ENCODE results near the gene ZNF765. TPM values are rescaled to one million over a fixed set of nuclear protein-coding genes. Genes with fewer than 3 reads are reported as not detected.
A peak's percentile ranks its signal among the peaks of the same experiment; 100 is the strongest.
"Not testable (repeated sequence)": the region's sequence is repeated elsewhere in the genome, so short reads cannot be mapped to it uniquely, and the experiment has no call there.

The ZNF765 gene
- total RNA-seq, 1 donor from 2014 or later, result 3.4 TPM

- DNase-seq (peak; percentile 97), ATAC-seq (ENCODE audit: poor library complexity) (peak; percentile 100)
- intact Hi-C loops (cut with DNase I), result no loop called here
Measured at GRCh38 chr19:53467485-53468262, 72.7 kb downstream of the ZNF765 start, which contains the start of gene ZNF813. ZNF813 (plus strand) TSS chr19:53467733; CDS start chr19:53483823, 16,090 bp downstream.

- intact Hi-C loops (cut with DNase I); ATAC-seq (ENCODE audit: poor library complexity); DNase-seq: not testable (repeated sequence)
Measured at GRCh38 chr19:53468628-53469027, 73.7 kb downstream of the ZNF765 start.

DNA sequence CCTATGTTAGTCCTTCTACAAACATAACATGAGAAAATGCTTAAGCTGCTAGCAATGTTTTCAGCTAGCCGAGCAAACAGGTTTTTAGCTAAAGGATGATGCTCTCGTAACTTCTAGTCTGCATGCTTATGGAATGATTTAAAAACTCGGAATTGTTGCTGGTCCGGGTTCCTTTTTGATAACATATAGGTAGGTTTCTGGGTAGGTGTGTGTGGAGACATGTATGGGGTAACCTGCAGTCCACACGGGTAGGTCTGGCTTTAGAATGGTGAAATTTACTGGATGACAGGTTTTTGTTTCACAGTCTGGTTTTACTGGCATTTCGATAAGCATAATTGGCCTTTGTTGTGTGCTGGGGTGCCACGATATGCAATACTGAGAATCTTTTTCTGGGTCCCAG is 77.0 kb downstream of the ZNF765 start:
- DNase-seq (no peak), ATAC-seq (ENCODE audit: poor library complexity) (no peak)
- intact Hi-C loops (cut with DNase I), result no loop called here

- intact Hi-C loops (cut with DNase I); DNase-seq; ATAC-seq (ENCODE audit: poor library complexity): not testable (repeated sequence)
Measured at GRCh38 chr19:53474832-53475231, 79.9 kb downstream of the ZNF765 start.

DNA sequence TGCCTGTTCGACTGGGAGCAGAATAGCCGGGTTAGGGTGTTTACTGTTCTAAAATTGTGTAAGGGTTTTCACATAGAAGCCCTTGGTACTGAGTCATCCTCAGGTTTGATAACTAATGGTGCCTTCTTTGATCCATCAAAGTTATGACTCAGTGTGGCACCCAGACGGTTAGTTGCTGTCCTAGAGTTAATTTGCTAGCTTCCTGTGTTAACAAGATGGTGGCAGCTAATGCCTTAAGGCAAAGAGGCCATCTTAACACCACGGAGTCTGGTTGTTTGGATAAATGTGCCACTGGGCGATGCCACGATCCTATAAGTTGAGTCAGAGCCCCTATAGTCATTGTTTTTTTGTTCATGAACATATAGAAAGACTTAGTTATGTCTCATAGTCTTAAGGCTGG is 80.5 kb downstream of the ZNF765 start:
- DNase-seq; ATAC-seq (ENCODE audit: poor library complexity); intact Hi-C loops (cut with DNase I): not testable (repeated sequence)

Other genes starting within 250 kb of the ZNF765 start
- 5.8 TPM for gene ZNF347, start 236.1 kb upstream of the ZNF765 start, total RNA-seq
- gene ZNF665, start 201.8 kb upstream of the ZNF765 start, total RNA-seq, result 1.3 TPM
- 21.1 TPM for gene ZNF677, start 140.3 kb upstream of the ZNF765 start, total RNA-seq
- gene VN1R2, start 136.9 kb upstream of the ZNF765 start, total RNA-seq, result not detected
- not detected for gene VN1R4, start 127.4 kb upstream of the ZNF765 start, total RNA-seq
- gene ZNF845, start 61.4 kb upstream of the ZNF765 start, total RNA-seq, result 3.3 TPM
- gene ZNF525, start 29.4 kb upstream of the ZNF765 start, total RNA-seq, result 4.7 TPM
- gene ZNF761, start 36.8 kb downstream of the ZNF765 start, total RNA-seq, result 2.9 TPM
- gene ZNF813, start 72.6 kb downstream of the ZNF765 start, total RNA-seq, result 0.75 TPM
- gene ZNF331, start 143.0 kb downstream of the ZNF765 start, total RNA-seq, result 8.5 TPM
- gene DPRX, start 236.8 kb downstream of the ZNF765 start, total RNA-seq, result not detected